ENCODE results near the gene DNAJC8. TPM values are rescaled to one million over a fixed set of nuclear protein-coding genes. Genes with fewer than 3 reads are reported as not detected.

Gene DNAJC8
- total and polyA plus RNA-seq, 4 experiments from 2014 or later = 71.5 to 199 (median 113) TPM

- ChIA-PET CTCF (ENCODE audit: partially characterized antibody) (interaction anchor here (0.6 to 3.5 kb wide), 3 partner anchors 8 to 73 kb away, joined by 3 to 47 read pairs (median 4); partner anchors contain the start of gene MED18), POLR2A (ENCODE audit: partially characterized antibody) (interaction anchor here (0.8 to 14.4 kb wide), 12 partner anchors 8 to 413 kb away, joined by 3 to 179 read pairs (median 6); partner anchors contain the start of genes ATP5IF1, MED18, RNU11 and TRNAU1AP)
- intact Hi-C loops (cut with micrococcal nuclease) = no loop called here
Observed at GRCh38 chr1:28256197-28256827, 23.5 kb upstream of the DNAJC8 start.

GRCh38 chr1:28249866-28250295 lies 17.1 kb upstream of the DNAJC8 start:
- H3K4me3 ChIP-seq (ENCODE audit: low read length in 2 of 2) = no peak overlapping the region
- H3K36me3 Mint-ChIP-seq = peaks cover 0 to 3% of the 10 kb centered on the region in 2 donors
- no peak overlapping the region for H3K4me3 Mint-ChIP-seq
- no peaks in the 10 kb centered on the region for H3K36me3 ChIP-seq (ENCODE audit: insufficient read depth, low read length)
- ChIA-PET POLR2A (ENCODE audit: partially characterized antibody) (interaction anchor here (0.5 to 8.9 kb wide), 7 partner anchors 10 to 332 kb away, joined by 3 to 197 read pairs (median 40); partner anchors contain the start of genes ATP5IF1, DNAJC8, MED18 and SESN2), CTCF (ENCODE audit: partially characterized antibody) (interaction anchor here (0.8 to 5.5 kb wide), 18 partner anchors 7 to 486 kb away, joined by 3 to 67 read pairs (median 6); partner anchors contain the start of genes ATP5IF1, DNAJC8, MED18 and SESN2)
- no peak overlapping the region for H3K27ac ChIP-seq (ENCODE audit: low read depth, low read length)
- peaks cover 42% of the 10 kb centered on the region for H3K4me1 ChIP-seq (ENCODE audit: insufficient read depth, low read length)
- H3K9me3 ChIP-seq (ENCODE audit: control insufficient read depth in 1 of 2, low read length in 2 of 2) = no peaks in the 10 kb centered on the region
- no peak for DNase-seq
- peaks cover 25 to 42% (median 36%) of the 10 kb centered on the region in 4 donors for H3K4me1 Mint-ChIP-seq
- intact Hi-C loops (cut with micrococcal nuclease) = loop anchor here (5.0 kb wide), 3 partner anchors 157 to 397 kb away; partner anchors contain the start of gene RNU11
- H3K27me3 ChIP-seq (ENCODE audit: insufficient read depth, low read length) = no peaks in the 10 kb centered on the region
- no peaks in the 10 kb centered on the region for H3K27me3 Mint-ChIP-seq
- H3K9me3 Mint-ChIP-seq = no peaks in the 10 kb centered on the region
- H3K27ac Mint-ChIP-seq = peak overlapping the region in 1 of 7 donors; percentile 23

More at GRCh38 chr1:28256197-28256827, 23.5 kb upstream of the DNAJC8 start:
- Histone ChIP-seq H3K36me3 (ENCODE audit: insufficient read depth, low read length) (no peaks in the 10 kb centered on the region), H3K9me3 (ENCODE audit: control insufficient read depth in 1 of 2, low read length in 2 of 2) (no peaks in the 10 kb centered on the region), H3K4me1 (ENCODE audit: insufficient read depth, low read length) (peaks cover 51% of the 10 kb centered on the region), H3K27me3 (ENCODE audit: insufficient read depth, low read length) (no peaks in the 10 kb centered on the region), H3K4me3 (ENCODE audit: low read length in 2 of 2) (no peak overlapping the region), H3K27ac (ENCODE audit: low read depth, low read length) (no peak overlapping the region)
- Mint-ChIP-seq H3K9me3 (no peaks in the 10 kb centered on the region), H3K4me3 (peak overlapping the region; percentile 12 to 89 (median 76)), H3K36me3 (no peaks in the 10 kb centered on the region), H3K27me3 (no peaks in the 10 kb centered on the region), H3K4me1 (peaks cover 27 to 50% (median 38%) of the 10 kb centered on the region in 4 donors), H3K27ac (peak overlapping the region; percentile 24 to 93 (median 70))
- DNase-seq = peak; percentile 49 to 78 (median 71)

GRCh38 chr1:28249013-28249865 lies 16.4 kb upstream of the DNAJC8 start:
- H3K9me3 Mint-ChIP-seq = no peaks in the 10 kb centered on the region
- Histone ChIP-seq H3K27me3 (ENCODE audit: insufficient read depth, low read length) (no peaks in the 10 kb centered on the region), H3K4me1 (ENCODE audit: insufficient read depth, low read length) (peaks cover 49% of the 10 kb centered on the region), H3K9me3 (ENCODE audit: control insufficient read depth in 1 of 2, low read length in 2 of 2) (no peaks in the 10 kb centered on the region), H3K4me3 (ENCODE audit: low read length in 2 of 2) (peak overlapping the region; percentile 2 to 16), H3K36me3 (ENCODE audit: insufficient read depth, low read length) (no peaks in the 10 kb centered on the region), H3K27ac (ENCODE audit: low read depth, low read length) (peak overlapping the region; percentile 83)
- peak overlapping the region; percentile 75 to 96 (median 88) for H3K4me3 Mint-ChIP-seq
- DNase-seq = peak in 1 of 5 donors; percentile 51
- peaks cover 28 to 48% (median 42%) of the 10 kb centered on the region in 4 donors for H3K4me1 Mint-ChIP-seq
- no peaks in the 10 kb centered on the region for H3K27me3 Mint-ChIP-seq
- H3K27ac Mint-ChIP-seq = peak overlapping the region; percentile 88 to 99 (median 94)
- CTCF ChIA-PET (ENCODE audit: partially characterized antibody) = interaction anchor here (0.7 to 5.5 kb wide), 53 partner anchors 8 to 632 kb away, joined by 3 to 67 read pairs (median 5); partner anchors contain the start of genes ATP5IF1, DNAJC8, MED18 and PHACTR4
- POLR2A ChIA-PET (ENCODE audit: partially characterized antibody) = interaction anchor here (0.5 to 8.9 kb wide), 22 partner anchors 11 to 933 kb away, joined by 3 to 197 read pairs (median 5); partner anchors contain the start of genes ATP5IF1, DNAJC8, MED18 and PHACTR4
- H3K36me3 Mint-ChIP-seq = peaks cover 0 to 3% of the 10 kb centered on the region in 2 donors
- intact Hi-C loops (cut with micrococcal nuclease) = loop anchor here (5.0 kb wide), 3 partner anchors 158 to 398 kb away; partner anchors contain the start of gene RNU11

GRCh38 chr1:28248273-28249012 lies 15.6 kb upstream of the DNAJC8 start:
- Mint-ChIP-seq H3K36me3 (peaks cover 0 to 3% of the 10 kb centered on the region in 2 donors), H3K4me3 (peak overlapping the region; percentile 75 to 96 (median 88)), H3K27ac (peak overlapping the region; percentile 88 to 99 (median 94)), H3K27me3 (no peaks in the 10 kb centered on the region), H3K9me3 (no peaks in the 10 kb centered on the region), H3K4me1 (peaks cover 34 to 56% (median 48%) of the 10 kb centered on the region in 4 donors)
- ChIA-PET POLR2A (ENCODE audit: partially characterized antibody) (interaction anchor here (0.6 to 8.9 kb wide), 23 partner anchors 12 to 934 kb away, joined by 3 to 197 read pairs (median 5); partner anchors contain the start of genes ATP5IF1, DNAJC8, EYA3 and MED18), CTCF (ENCODE audit: partially characterized antibody) (interaction anchor here (0.7 to 5.5 kb wide), 54 partner anchors 9 to 633 kb away, joined by 3 to 67 read pairs (median 5); partner anchors contain the start of genes ATP5IF1, DNAJC8, MED18 and PHACTR4)
- Histone ChIP-seq H3K27me3 (ENCODE audit: insufficient read depth, low read length) (no peaks in the 10 kb centered on the region), H3K36me3 (ENCODE audit: insufficient read depth, low read length) (no peaks in the 10 kb centered on the region), H3K9me3 (ENCODE audit: control insufficient read depth in 1 of 2, low read length in 2 of 2) (no peaks in the 10 kb centered on the region), H3K4me3 (ENCODE audit: low read length in 2 of 2) (peak overlapping the region; percentile 2 to 25), H3K27ac (ENCODE audit: low read depth, low read length) (peak overlapping the region; percentile 83), H3K4me1 (ENCODE audit: insufficient read depth, low read length) (peaks cover 57% of the 10 kb centered on the region)
- intact Hi-C loops (cut with micrococcal nuclease) = loop anchor here (1.0 to 5.0 kb wide), 7 partner anchors 11 to 629 kb away; partner anchors contain the start of genes MED18, RNU11 and SESN2
- DNase-seq = peak; percentile 77 to 83 (median 81)

GRCh38 chr1:28247612-28248272 lies 14.9 kb upstream of the DNAJC8 start:
- Mint-ChIP-seq H3K27me3 (no peaks in the 10 kb centered on the region), H3K4me3 (peak overlapping the region; percentile 77 to 96 (median 90)), H3K36me3 (peaks cover 0 to 3% of the 10 kb centered on the region in 2 donors), H3K27ac (peak overlapping the region; percentile 88 to 99 (median 94)), H3K9me3 (no peaks in the 10 kb centered on the region), H3K4me1 (peaks cover 38 to 63% (median 53%) of the 10 kb centered on the region in 4 donors)
- intact Hi-C loops (cut with micrococcal nuclease) = loop anchor here (1.0 to 5.0 kb wide), 12 partner anchors 12 to 933 kb away; partner anchors contain the start of genes MED18, RCC1, RNU11 and SESN2
- H3K36me3 ChIP-seq (ENCODE audit: insufficient read depth, low read length) = no peaks in the 10 kb centered on the region
- peak overlapping the region; percentile 25 to 44 for H3K4me3 ChIP-seq (ENCODE audit: low read length in 2 of 2)
- ChIA-PET CTCF (ENCODE audit: partially characterized antibody) (interaction anchor here (1.1 to 5.5 kb wide), 43 partner anchors 9 to 629 kb away, joined by 3 to 67 read pairs (median 5); partner anchors contain the start of genes ATP5IF1, DNAJC8, MED18 and RCC1), POLR2A (ENCODE audit: partially characterized antibody) (interaction anchor here (1.0 to 8.9 kb wide), 17 partner anchors 12 to 422 kb away, joined by 3 to 197 read pairs (median 8); partner anchors contain the start of genes ATP5IF1, DNAJC8, EYA3 and MED18)
- H3K9me3 ChIP-seq (ENCODE audit: control insufficient read depth in 1 of 2, low read length in 2 of 2) = no peaks in the 10 kb centered on the region
- DNase-seq = no peak
- peaks cover 64% of the 10 kb centered on the region for H3K4me1 ChIP-seq (ENCODE audit: insufficient read depth, low read length)
- peak overlapping the region; percentile 83 for H3K27ac ChIP-seq (ENCODE audit: low read depth, low read length)
- no peaks in the 10 kb centered on the region for H3K27me3 ChIP-seq (ENCODE audit: insufficient read depth, low read length)

Data from CD4-positive, alpha-beta memory T cell (primary cell).